CD4-positive, alpha-beta T cell treated with Interleukin-15 for 4 hours (primary cell): Measurements from ENCODE around the gene GPR3.
A peak's percentile ranks its signal among the peaks of the same experiment; 100 is the strongest.

ENCODE experiments used
- DNase-seq: peaks from one replicate; pipeline ENCODE4 v3.0.0-alpha.2; 2020; ENCODE audit warnings: low spot score

GPR3 gene

GRCh38 chr1:27392096-27392777, at the start of gene GPR3:
Gene GPR3 (plus strand): TSS chr1:27392622. CDS start chr1:27393799, 1,177 bp downstream.
- peak; percentile 94 for DNase-seq

GRCh38 chr1:27342778-27343638, 49.4 kb upstream of the GPR3 start:
- peak; percentile 83 for DNase-seq

GRCh38 chr1:27343639-27344025, 48.8 kb upstream of the GPR3 start:
- no peak for DNase-seq

- DNase-seq: no peak
These were observed 47.1 kb upstream of the GPR3 start for GRCh38 chr1:27345272-27345671.

- no peak for DNase-seq
These were observed 46.1 kb upstream of the GPR3 start for GRCh38 chr1:27346357-27346756.

GRCh38 chr1:27346991-27347624, 45.3 kb upstream of the GPR3 start:
- DNase-seq: no peak

- DNase-seq: peak; percentile 28
These were observed 43.3 kb upstream of the GPR3 start for GRCh38 chr1:27348861-27349783.

- peak; percentile 14 for DNase-seq
These were observed 42.4 kb upstream of the GPR3 start for GRCh38 chr1:27349784-27350662.

- no peak for DNase-seq
These were observed 41.5 kb upstream of the GPR3 start for GRCh38 chr1:27350663-27351540.

- no peak for DNase-seq
These were observed 40.8 kb upstream of the GPR3 start for GRCh38 chr1:27351541-27352107.

GRCh38 chr1:27353166-27353565, 39.3 kb upstream of the GPR3 start:
- DNase-seq: no peak

GRCh38 chr1:27353629-27354028, 38.8 kb upstream of the GPR3 start:
- DNase-seq: no peak

GRCh38 chr1:27355683-27356082, 36.7 kb upstream of the GPR3 start:
- DNase-seq: no peak

- DNase-seq: no peak
These were observed 36.2 kb upstream of the GPR3 start for GRCh38 chr1:27356277-27356618.

GRCh38 chr1:27356619-27357280, 35.7 kb upstream of the GPR3 start:
- peak; percentile 40 for DNase-seq

GRCh38 chr1:27357281-27358037, 35.0 kb upstream of the GPR3 start:
- DNase-seq: peak; percentile 81

- no peak for DNase-seq
These were observed 34.1 kb upstream of the GPR3 start for GRCh38 chr1:27358038-27358927.
